Hepatocyte (in vitro differentiated cells): ENCODE results near the gene BLOC1S4. TPM values are rescaled to one million over a fixed set of nuclear protein-coding genes. Genes with fewer than 3 reads are reported as not detected.

Source experiments
- DNase-seq: peaks from one replicate; pipeline ENCODE4 v3.0.0-alpha.2; 2016; ENCODE audit warnings: low spot score
- H2AFZ ChIP-seq: fragments of 200-600 bp; sonication (generic); 2 replicates; pipeline ENCODE4 v1.6.0; 2016; ENCODE audit warnings: antibody characterized with exemption, mild to moderate bottlenecking
- H3K27ac ChIP-seq: fragments of 200-600 bp; sonication (generic); 2 replicates; pipeline ENCODE4 v1.5.1; 2016; ENCODE audit warnings: mild to moderate bottlenecking
- H3K27me3 ChIP-seq: fragments of 200-600 bp; sonication (generic); 2 replicates; pipeline ENCODE4 v1.6.1; 2016
- H3K36me3 ChIP-seq: fragments of 200-600 bp; sonication (generic); replicated peaks from 2 replicates; pipeline ENCODE4 v1.5.1; 2016; ENCODE audit warnings: low read depth; ENCODE audit not compliant: insufficient read depth
- H3K4me1 ChIP-seq: fragments of 200-600 bp; sonication (generic); 2 replicates; pipeline ENCODE4 v1.5.1; 2016; ENCODE audit warnings: mild to moderate bottlenecking, moderate library complexity; ENCODE audit not compliant: insufficient read depth
- H3K4me2 ChIP-seq: fragments of 200-600 bp; sonication (generic); 2 replicates; pipeline ENCODE4 v1.6.0; 2016
- H3K4me3 ChIP-seq: fragments of 200-600 bp; sonication (generic); 2 replicates; pipeline ENCODE4 v1.5.1; 2016; ENCODE audit warnings: mild to moderate bottlenecking
- H3K79me2 ChIP-seq: fragments of 200-600 bp; sonication (generic); 2 replicates; pipeline ENCODE4 v1.6.0; 2017; ENCODE audit warnings: mild to moderate bottlenecking
- H3K9me2 ChIP-seq: fragments of 200-600 bp; sonication (generic); replicated peaks from 2 replicates; pipeline ENCODE4 v1.6.0; 2017; ENCODE audit warnings: mild to moderate bottlenecking; ENCODE audit not compliant: insufficient read depth
- H3K9me3 ChIP-seq: fragments of 200-600 bp; sonication (generic); 2 replicates; pipeline ENCODE4 v1.5.1; 2016; ENCODE audit warnings: low read depth, mild to moderate bottlenecking
- H4K20me1 ChIP-seq: fragments of 200-600 bp; sonication (generic); 2 replicates; pipeline ENCODE4 v1.6.0; 2016; ENCODE audit warnings: mild to moderate bottlenecking; ENCODE audit not compliant: insufficient read depth, poor library complexity, severe bottlenecking
- EZH2 ChIP-seq: fragments of 200-600 bp; sonication (generic); IDR thresholded peaks from 2 replicates; pipeline ENCODE4 v1.6.1; 2016; ENCODE audit warnings: antibody characterized with exemption, mild to moderate bottlenecking, borderline replicate concordance
- EZH2phosphoT487 ChIP-seq: fragments of 200-600 bp; sonication (generic); IDR thresholded peaks from one replicate; pipeline ENCODE4 v1.6.1; 2018; ENCODE audit warnings: antibody characterized with exemption, mild to moderate bottlenecking, low read depth, moderate library complexity; ENCODE audit not compliant: unreplicated experiment, severe bottlenecking
- WGBS: methylation state at CpG from one replicate; pipeline ENCODE4 v1.1.6; 2016; ENCODE audit warnings: low lambda C conversion rate; ENCODE audit errors: missing lambda C conversion rate; 5-methylcytosine and 5-hydroxymethylcytosine counted together
- polyA plus RNA-seq: library from polyadenylated mRNA; unstranded; fragments of >200 nt; fragmentation: Nextera tagmentation; extraction: Ambion mirVana; gene quantifications from 2 replicates; pipeline ENCODE4 v1.2.1, GENCODE V29; 2016
- total RNA-seq: library from RNA; depleted of rRNA; stranded (reverse); fragments of >200 nt; gene quantifications from 2 replicates; pipeline ENCODE4 v1.2.3, GENCODE V29; 2014
- TF ChIP-seq, protein P1 (sequence below): fragments of 200-600 bp; sonication (generic); IDR thresholded peaks from 2 replicates; pipeline ENCODE4 v1.5.1; 2016; ENCODE audit warnings: antibody characterized with exemption, mild to moderate bottlenecking; ENCODE audit not compliant: poor library complexity

Gene BLOC1S4
- total and polyA plus RNA-seq, 2 experiments from 2014 or later: 33.3 to 60.0 TPM

DNA sequence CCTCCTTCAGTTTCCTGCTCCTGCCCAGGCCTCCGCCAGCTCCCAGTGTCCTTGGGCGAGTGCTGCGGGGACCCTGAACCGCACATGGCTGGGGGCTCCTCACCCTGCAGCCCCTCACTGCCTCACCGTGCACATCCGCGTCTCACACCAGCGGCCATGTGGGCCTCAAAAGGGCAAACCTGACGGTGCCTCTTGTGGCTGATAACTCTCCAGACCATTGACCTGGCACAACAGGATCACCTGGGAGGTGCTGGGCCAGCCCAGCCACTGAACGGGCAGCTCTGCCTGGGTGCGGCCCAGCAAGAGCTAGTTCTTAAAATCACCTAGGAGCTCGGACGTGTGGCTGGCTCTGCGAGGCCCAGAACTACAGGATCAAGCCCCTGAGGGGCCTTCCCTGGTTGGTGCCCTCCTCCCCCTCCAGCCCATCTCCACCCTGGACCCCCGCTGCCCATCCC is 26.4 kb upstream of the BLOC1S4 start:
- Histone ChIP-seq H3K9me2 (no peaks in the 10 kb centered on the region), H3K4me3 (no peak overlapping the region), H3K79me2 (peaks cover 18% of the 10 kb centered on the region), H3K36me3 (no peaks in the 10 kb centered on the region), H3K4me1 (peaks cover 44% of the 10 kb centered on the region), H4K20me1 (no peaks in the 10 kb centered on the region), H3K4me2 (peak overlapping the region; percentile 63), H2AFZ (peak overlapping the region; percentile 10), H3K27ac (peak overlapping the region; percentile 94), H3K9me3 (no peaks in the 10 kb centered on the region), H3K27me3 (no peaks in the 10 kb centered on the region)
- WGBS: 71% methylated on average over 13 of the region's 15 CpGs
- TF ChIP-seq, protein P1, sequence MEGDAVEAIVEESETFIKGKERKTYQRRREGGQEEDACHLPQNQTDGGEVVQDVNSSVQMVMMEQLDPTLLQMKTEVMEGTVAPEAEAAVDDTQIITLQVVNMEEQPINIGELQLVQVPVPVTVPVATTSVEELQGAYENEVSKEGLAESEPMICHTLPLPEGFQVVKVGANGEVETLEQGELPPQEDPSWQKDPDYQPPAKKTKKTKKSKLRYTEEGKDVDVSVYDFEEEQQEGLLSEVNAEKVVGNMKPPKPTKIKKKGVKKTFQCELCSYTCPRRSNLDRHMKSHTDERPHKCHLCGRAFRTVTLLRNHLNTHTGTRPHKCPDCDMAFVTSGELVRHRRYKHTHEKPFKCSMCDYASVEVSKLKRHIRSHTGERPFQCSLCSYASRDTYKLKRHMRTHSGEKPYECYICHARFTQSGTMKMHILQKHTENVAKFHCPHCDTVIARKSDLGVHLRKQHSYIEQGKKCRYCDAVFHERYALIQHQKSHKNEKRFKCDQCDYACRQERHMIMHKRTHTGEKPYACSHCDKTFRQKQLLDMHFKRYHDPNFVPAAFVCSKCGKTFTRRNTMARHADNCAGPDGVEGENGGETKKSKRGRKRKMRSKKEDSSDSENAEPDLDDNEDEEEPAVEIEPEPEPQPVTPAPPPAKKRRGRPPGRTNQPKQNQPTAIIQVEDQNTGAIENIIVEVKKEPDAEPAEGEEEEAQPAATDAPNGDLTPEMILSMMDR: no peak
- TF ChIP-seq EZH2 (no peak), EZH2phosphoT487 (no peak)
- peak; percentile 31 for DNase-seq

DNA sequence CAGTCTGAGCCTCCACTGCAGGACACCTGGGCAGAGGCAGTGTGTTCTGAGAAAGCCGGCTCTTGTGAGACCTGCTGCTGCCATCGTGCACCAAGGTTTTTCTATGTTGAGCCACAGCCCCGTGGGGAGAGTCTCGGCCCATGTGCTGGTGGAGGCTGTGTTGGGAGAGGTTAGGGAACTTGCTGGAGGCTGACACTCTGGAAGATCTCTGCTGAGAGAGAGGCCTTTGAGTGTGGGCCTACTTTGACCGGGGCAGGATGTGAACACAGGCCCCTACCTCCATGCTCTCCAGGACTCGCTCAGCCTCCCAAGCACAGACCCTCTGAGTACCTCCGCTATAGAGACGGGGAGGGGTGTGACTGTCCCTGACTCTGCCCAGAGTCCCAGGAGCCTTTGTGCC is 23.6 kb upstream of the BLOC1S4 start:
- 75% methylated on average over 8 of the region's 8 CpGs for WGBS
- no peaks in the 10 kb centered on the region for H3K9me3 ChIP-seq
- peak overlapping the region; percentile 96 for H3K27ac ChIP-seq
- no peak overlapping the region for H2AFZ ChIP-seq
- TF ChIP-seq, protein P1: no peak
- TF ChIP-seq EZH2phosphoT487 (no peak), EZH2 (no peak)
- H3K4me1 ChIP-seq: peaks cover 63% of the 10 kb centered on the region
- DNase-seq: no peak
- no peak overlapping the region for H3K4me3 ChIP-seq
- H3K9me2 ChIP-seq: no peaks in the 10 kb centered on the region
- H3K27me3 ChIP-seq: no peaks in the 10 kb centered on the region
- H4K20me1 ChIP-seq: no peaks in the 10 kb centered on the region
- H3K36me3 ChIP-seq: no peaks in the 10 kb centered on the region
- no peak overlapping the region for H3K4me2 ChIP-seq
- H3K79me2 ChIP-seq: peaks cover 23% of the 10 kb centered on the region

DNA sequence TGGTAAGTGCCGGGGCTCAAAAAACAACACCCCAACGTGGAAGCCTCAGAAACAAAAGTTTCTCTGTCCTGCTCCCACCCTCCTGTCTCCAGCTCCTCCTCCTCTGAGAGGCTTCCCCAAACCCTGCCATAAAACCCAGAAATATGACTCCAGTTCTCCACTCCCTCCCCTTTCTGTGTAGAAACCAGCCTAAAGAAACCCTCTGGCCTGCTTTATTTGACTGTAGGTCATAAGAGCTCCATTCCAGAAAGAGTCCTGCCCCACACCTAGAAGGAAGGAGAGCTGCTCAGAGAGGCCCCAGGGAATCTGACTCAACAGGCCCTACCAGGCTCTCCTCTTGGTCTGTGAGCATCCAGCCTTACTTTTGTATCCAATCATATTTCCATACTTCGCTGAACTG is 23.2 kb upstream of the BLOC1S4 start:
- Histone ChIP-seq H2AFZ (no peak overlapping the region), H3K4me2 (peak overlapping the region; percentile 38), H3K9me2 (no peaks in the 10 kb centered on the region), H3K4me1 (peaks cover 61% of the 10 kb centered on the region), H3K9me3 (no peaks in the 10 kb centered on the region), H4K20me1 (no peaks in the 10 kb centered on the region), H3K27me3 (no peaks in the 10 kb centered on the region), H3K27ac (peak overlapping the region; percentile 96), H3K79me2 (peaks cover 25% of the 10 kb centered on the region), H3K4me3 (no peak overlapping the region), H3K36me3 (no peaks in the 10 kb centered on the region)
- DNase-seq: peak; percentile 57
- no peak for TF ChIP-seq EZH2
- no peak for TF ChIP-seq EZH2phosphoT487
- TF ChIP-seq, protein P1: no peak
- 41% methylated on average over 3 of the region's 3 CpGs for WGBS
